ENCODE data around the gene NPPC.

NPPC gene

GRCh38 chr2:231914077-231914690 is 12.0 kb downstream of the NPPC start:
- TF ChIP-seq CTCF (IDR thresholded peaks at IDR 0.05) = no peak

- no peak for TF ChIP-seq CTCF (IDR thresholded peaks at IDR 0.05)
Measured at GRCh38 chr2:231911381-231911780, 14.8 kb downstream of the NPPC start.

- no peak for TF ChIP-seq CTCF (IDR thresholded peaks at IDR 0.05)
Measured at GRCh38 chr2:231910771-231911170, 15.4 kb downstream of the NPPC start.

- no peak for TF ChIP-seq CTCF (IDR thresholded peaks at IDR 0.05)
Measured at GRCh38 chr2:231909631-231910030, 16.6 kb downstream of the NPPC start.

- no peak for TF ChIP-seq CTCF (IDR thresholded peaks at IDR 0.05)
Measured at GRCh38 chr2:231908584-231908983, 17.6 kb downstream of the NPPC start.

- no peak for TF ChIP-seq CTCF (IDR thresholded peaks at IDR 0.05)
Measured at GRCh38 chr2:231907765-231908164, 18.4 kb downstream of the NPPC start.

- TF ChIP-seq CTCF (IDR thresholded peaks at IDR 0.05) = no peak
Measured at GRCh38 chr2:231905026-231905425, 21.2 kb downstream of the NPPC start.

GRCh38 chr2:231904161-231904611 is 22.0 kb downstream of the NPPC start:
- TF ChIP-seq CTCF (IDR thresholded peaks at IDR 0.05) = no peak

Measured in LNCAP (cell line).